ENCODE results near the gene SLC37A4.

SLC37A4 gene

GRCh38 chr11:118980191-118980881, 50.3 kb downstream of the SLC37A4 start:
- H3K4me1 ChIP-seq (ENCODE audit: control insufficient read depth, insufficient read depth, low read length, poor library complexity, severe bottlenecking): no peaks in the 10 kb centered on the region
- no peaks in the 10 kb centered on the region for H3K36me3 ChIP-seq (ENCODE audit: control insufficient read depth, insufficient read depth, low read length)
- no peaks in the 10 kb centered on the region for H3K27me3 ChIP-seq (replicated peaks; ENCODE audit: control insufficient read depth, insufficient read depth, low read length, poor library complexity, severe bottlenecking)
- no peak for DNase-seq
- no peak overlapping the region for H3K4me3 ChIP-seq (ENCODE audit: insufficient read depth, low read depth, low read length, poor library complexity, severe bottlenecking)
- H3K9me3 ChIP-seq (ENCODE audit: control insufficient read depth, low read length): no peaks in the 10 kb centered on the region
- H3K27ac ChIP-seq (ENCODE audit: insufficient read depth, low read length, poor library complexity, severe bottlenecking): no peak overlapping the region

DNA sequence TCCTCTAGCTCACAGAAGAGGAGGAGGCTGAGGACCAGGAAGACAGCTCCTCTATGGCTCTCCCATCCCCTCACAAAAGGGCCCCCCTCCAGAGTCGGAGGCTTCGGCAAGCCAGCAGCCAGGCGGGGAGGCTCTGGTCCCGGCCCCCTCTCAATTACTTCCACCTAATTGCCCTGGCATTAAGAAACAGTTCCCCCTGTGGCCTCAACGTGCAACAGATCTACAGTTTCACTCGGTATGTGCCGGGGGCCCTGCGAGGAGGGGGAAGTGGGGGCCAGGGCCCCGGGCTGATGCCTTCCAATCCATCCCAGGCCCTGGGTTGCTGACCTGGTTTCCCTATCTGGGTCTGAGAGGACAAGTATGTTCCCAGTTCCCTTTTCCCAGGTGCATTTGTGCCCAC, 51.2 kb downstream of the SLC37A4 start:
- H3K27ac ChIP-seq (ENCODE audit: insufficient read depth, low read length, poor library complexity, severe bottlenecking): no peak overlapping the region
- DNase-seq: no peak
- H3K36me3 ChIP-seq (ENCODE audit: control insufficient read depth, insufficient read depth, low read length): no peaks in the 10 kb centered on the region
- no peaks in the 10 kb centered on the region for H3K4me1 ChIP-seq (ENCODE audit: control insufficient read depth, insufficient read depth, low read length, poor library complexity, severe bottlenecking)
- no peaks in the 10 kb centered on the region for H3K27me3 ChIP-seq (replicated peaks; ENCODE audit: control insufficient read depth, insufficient read depth, low read length, poor library complexity, severe bottlenecking)
- H3K9me3 ChIP-seq (ENCODE audit: control insufficient read depth, low read length): no peaks in the 10 kb centered on the region
- H3K4me3 ChIP-seq (ENCODE audit: insufficient read depth, low read depth, low read length, poor library complexity, severe bottlenecking): no peak overlapping the region

GRCh38 chr11:118975771-118976709, 54.6 kb downstream of the SLC37A4 start:
- Histone ChIP-seq H3K4me1 (ENCODE audit: control insufficient read depth, insufficient read depth, low read length, poor library complexity, severe bottlenecking) (no peaks in the 10 kb centered on the region), H3K36me3 (ENCODE audit: control insufficient read depth, insufficient read depth, low read length) (no peaks in the 10 kb centered on the region), H3K27me3 (replicated peaks; ENCODE audit: control insufficient read depth, insufficient read depth, low read length, poor library complexity, severe bottlenecking) (no peaks in the 10 kb centered on the region), H3K27ac (ENCODE audit: insufficient read depth, low read length, poor library complexity, severe bottlenecking) (no peak overlapping the region), H3K9me3 (ENCODE audit: control insufficient read depth, low read length) (no peaks in the 10 kb centered on the region), H3K4me3 (ENCODE audit: insufficient read depth, low read depth, low read length, poor library complexity, severe bottlenecking) (no peak overlapping the region)
- DNase-seq: no peak

All from effector memory CD4-positive, alpha-beta T cell (primary cell).